HepG2 (cell line): ENCODE results near the gene GRIN3B. TPM values are rescaled to one million over a fixed set of nuclear protein-coding genes. Genes with fewer than 3 reads are reported as not detected.
A peak's percentile ranks its signal among the peaks of the same experiment; 100 is the strongest.

Source experiments
- ARNT ChIP-seq: fragments of 450-650 bp; IDR thresholded peaks from 2 replicates; pipeline ENCODE4 v1.6.1; 2017
- IRF2 ChIP-seq: IDR thresholded peaks from 2 replicates; pipeline ENCODE4 v1.6.1; 2018; ENCODE audit warnings: missing genetic modification reagents, missing compliant biosample characterization
- JARID2 ChIP-seq: sonication (generic); formaldehyde crosslinking; IDR thresholded peaks from 2 replicates; pipeline ENCODE4 v1.8.1; 2023; ENCODE audit warnings: missing genetic modification reagents, inconsistent platforms; ENCODE audit not compliant: insufficient replicate concordance
- MAZ ChIP-seq, 2 experiments: sonication (generic) in 1 of 2; formaldehyde crosslinking in 1 of 2; IDR thresholded peaks; 2 replicates each; pipeline versions ENCODE4 v1.5.0 to v1.6.1; 2012 to 2020; ENCODE audit warnings: low read depth in 2 of 2, mild to moderate bottlenecking in 2 of 2, borderline replicate concordance in 1 of 2, improper control_type of control experiment in 1 of 2, low read length in 1 of 2, missing genetic modification reagents in 1 of 2, moderate library complexity in 1 of 2
- REL ChIP-seq: sonication (generic); formaldehyde crosslinking; conservative IDR thresholded peaks from 2 replicates; pipeline ENCODE4 v1.8.0; 2022; ENCODE audit warnings: mild to moderate bottlenecking, missing genetic modification reagents, moderate library complexity
- RXRA ChIP-seq: sonication (generic); formaldehyde crosslinking; IDR thresholded peaks from 2 replicates; pipeline ENCODE4 v1.5.1; 2020; ENCODE audit warnings: missing genetic modification reagents
- SALL2 ChIP-seq: sonication (generic); formaldehyde crosslinking; IDR thresholded peaks from 2 replicates; pipeline ENCODE4 v1.8.1; 2023; ENCODE audit warnings: mild to moderate bottlenecking, missing genetic modification reagents, inconsistent platforms
- SNRNP70 ChIP-seq: fragments of 200-400 bp; formaldehyde crosslinking; IDR thresholded peaks from 2 replicates; pipeline ENCODE4 v1.6.1; 2017; ENCODE audit warnings: mild to moderate bottlenecking, low read depth, low read length, moderate library complexity
- THAP11 ChIP-seq: IDR thresholded peaks from 2 replicates; pipeline ENCODE4 v1.6.1; 2016; ENCODE audit warnings: missing biosample characterization, missing genetic modification reagents
- ZFY ChIP-seq: sonication (generic); formaldehyde crosslinking; IDR thresholded peaks from 2 replicates; pipeline ENCODE4 v1.4.0; 2020; ENCODE audit warnings: missing genetic modification reagents
- ZNF263 ChIP-seq: sonication (generic); formaldehyde crosslinking; IDR thresholded peaks from 2 replicates; pipeline ENCODE4 v1.4.0; 2020; ENCODE audit warnings: missing genetic modification reagents
- ZNF556 ChIP-seq: sonication (generic); formaldehyde crosslinking; IDR thresholded peaks from 2 replicates; pipeline ENCODE4 v1.4.0; 2020; ENCODE audit warnings: mild to moderate bottlenecking, missing genetic modification reagents, borderline replicate concordance
- polyA plus RNA-seq, 8 experiments: library from polyadenylated mRNA; depleted of rRNA in 3 of 8; stranded (reverse) in 7 of 8; unstranded in 1 of 8; fragments of >200 nt; fragmentation: Illumina TruSeq in 4 of 8; extraction: Trizol in 4 of 8; gene quantifications; 2 replicates each; pipeline versions ENCODE4 v1.2.1 to v1.2.3, GENCODE V29; 2011 to 2016; ENCODE audit warnings: low read depth in 4 of 8, missing spikeins in 1 of 8, mixed read lengths in 1 of 8; ENCODE audit not compliant: insufficient read depth in 1 of 8
- total RNA-seq, 5 experiments: library from RNA; depleted of rRNA; stranded (reverse); fragments of >200 nt; fragmentation: Illumina TruSeq; extraction: Trizol; gene quantifications; 2 replicates each; pipeline ENCODE4 v1.2.3, GENCODE V29; 2016; ENCODE audit warnings: low read depth in 1 of 5
- TF ChIP-seq, protein P1 (sequence below): IDR thresholded peaks from 2 replicates; pipeline ENCODE4 v1.6.1; 2016
- TF ChIP-seq, protein P2 (sequence below): sonication (generic); formaldehyde crosslinking; IDR thresholded peaks from 2 replicates; pipeline ENCODE4 v1.4.0; 2020; ENCODE audit warnings: missing genetic modification reagents, borderline replicate concordance
- TF ChIP-seq, protein P3 (sequence below): sonication (generic); formaldehyde crosslinking; IDR thresholded peaks from 2 replicates; pipeline ENCODE4 v1.4.0; 2020; ENCODE audit warnings: missing genetic modification reagents, borderline replicate concordance
- TF ChIP-seq, protein P4 (sequence below): sonication (generic); formaldehyde crosslinking; IDR thresholded peaks from 2 replicates; pipeline ENCODE4 v1.4.0; 2020; ENCODE audit warnings: missing genetic modification reagents

Gene GRIN3B
- total and polyA plus RNA-seq, 2 of the 13 experiments (the other 11 are each of a cell fraction or from before 2014, with no cell fraction given) = 0.07 to 0.20 TPM

DNA sequence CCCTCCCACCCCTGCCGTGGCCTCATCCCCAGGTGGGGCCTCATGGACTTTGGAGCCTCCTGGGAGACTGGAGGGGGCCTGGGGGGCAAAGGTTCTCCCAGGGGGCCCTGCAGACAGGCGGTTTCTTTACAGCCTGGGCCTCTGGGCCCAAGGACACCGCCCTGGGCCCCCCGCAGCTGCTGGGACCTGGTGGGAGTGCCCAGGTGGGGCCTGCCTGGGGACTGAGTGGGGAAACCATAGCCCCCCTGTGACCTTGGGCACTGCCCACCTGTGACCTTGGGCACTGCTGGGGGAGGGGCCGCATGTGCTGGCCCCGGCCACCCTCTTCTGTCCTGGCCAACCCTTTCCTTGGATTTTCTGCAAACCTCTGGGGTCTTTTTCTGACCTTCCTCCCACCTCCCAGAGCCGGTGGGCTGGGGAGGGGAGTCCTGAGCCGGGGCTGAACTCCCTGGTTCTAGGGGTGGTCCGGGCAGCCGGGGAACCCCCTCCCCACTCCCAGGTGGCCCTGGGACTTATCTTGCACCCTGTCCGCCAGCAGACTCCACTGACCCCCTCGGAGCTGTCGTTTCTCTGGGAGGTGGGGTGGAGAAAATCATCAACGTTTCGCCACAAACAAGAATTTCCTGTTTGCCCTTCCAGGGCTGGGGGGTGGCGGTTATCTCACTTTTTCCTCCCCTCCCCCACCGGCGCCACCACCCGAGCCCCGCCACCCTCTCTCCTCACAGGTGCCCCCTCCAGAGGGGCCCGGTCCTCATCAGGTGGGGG lies 47.4 kb upstream of the GRIN3B start (continued):
- TF ChIP-seq ARNT = no peak
- no peak; the same call in 1 of the 2 replicates for TF ChIP-seq REL
- TF ChIP-seq ZNF263 (CRISPR knock-in tag) = 0 out of 2 replicates have a peak, but pooled peaks have one; percentile 41
- peak; percentile 74 for TF ChIP-seq IRF2 (CRISPR knock-in tag)
- peak; percentile 74; the same call in 1 of the 2 replicates for TF ChIP-seq ZNF556
- peak; percentile 69 for TF ChIP-seq ZFY
- peak; percentile 73 for TF ChIP-seq THAP11 (CRISPR knock-in tag)
- peak; percentile 74 for TF ChIP-seq SALL2
- TF ChIP-seq, protein P1, sequence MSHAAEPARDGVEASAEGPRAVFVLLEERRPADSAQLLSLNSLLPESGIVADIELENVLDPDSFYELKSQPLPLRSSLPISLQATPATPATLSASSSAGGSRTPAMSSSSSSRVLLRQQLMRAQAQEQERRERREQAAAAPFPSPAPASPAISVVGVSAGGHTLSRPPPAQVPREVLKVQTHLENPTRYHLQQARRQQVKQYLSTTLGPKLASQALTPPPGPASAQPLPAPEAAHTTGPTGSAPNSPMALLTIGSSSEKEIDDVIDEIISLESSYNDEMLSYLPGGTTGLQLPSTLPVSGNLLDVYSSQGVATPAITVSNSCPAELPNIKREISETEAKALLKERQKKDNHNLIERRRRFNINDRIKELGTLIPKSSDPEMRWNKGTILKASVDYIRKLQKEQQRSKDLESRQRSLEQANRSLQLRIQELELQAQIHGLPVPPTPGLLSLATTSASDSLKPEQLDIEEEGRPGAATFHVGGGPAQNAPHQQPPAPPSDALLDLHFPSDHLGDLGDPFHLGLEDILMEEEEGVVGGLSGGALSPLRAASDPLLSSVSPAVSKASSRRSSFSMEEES (CRISPR knock-in tag) = peak; percentile 89
- no peak for TF ChIP-seq SNRNP70
- peak; percentile 97 for TF ChIP-seq RXRA (CRISPR knock-in tag)
- TF ChIP-seq, protein P2, sequence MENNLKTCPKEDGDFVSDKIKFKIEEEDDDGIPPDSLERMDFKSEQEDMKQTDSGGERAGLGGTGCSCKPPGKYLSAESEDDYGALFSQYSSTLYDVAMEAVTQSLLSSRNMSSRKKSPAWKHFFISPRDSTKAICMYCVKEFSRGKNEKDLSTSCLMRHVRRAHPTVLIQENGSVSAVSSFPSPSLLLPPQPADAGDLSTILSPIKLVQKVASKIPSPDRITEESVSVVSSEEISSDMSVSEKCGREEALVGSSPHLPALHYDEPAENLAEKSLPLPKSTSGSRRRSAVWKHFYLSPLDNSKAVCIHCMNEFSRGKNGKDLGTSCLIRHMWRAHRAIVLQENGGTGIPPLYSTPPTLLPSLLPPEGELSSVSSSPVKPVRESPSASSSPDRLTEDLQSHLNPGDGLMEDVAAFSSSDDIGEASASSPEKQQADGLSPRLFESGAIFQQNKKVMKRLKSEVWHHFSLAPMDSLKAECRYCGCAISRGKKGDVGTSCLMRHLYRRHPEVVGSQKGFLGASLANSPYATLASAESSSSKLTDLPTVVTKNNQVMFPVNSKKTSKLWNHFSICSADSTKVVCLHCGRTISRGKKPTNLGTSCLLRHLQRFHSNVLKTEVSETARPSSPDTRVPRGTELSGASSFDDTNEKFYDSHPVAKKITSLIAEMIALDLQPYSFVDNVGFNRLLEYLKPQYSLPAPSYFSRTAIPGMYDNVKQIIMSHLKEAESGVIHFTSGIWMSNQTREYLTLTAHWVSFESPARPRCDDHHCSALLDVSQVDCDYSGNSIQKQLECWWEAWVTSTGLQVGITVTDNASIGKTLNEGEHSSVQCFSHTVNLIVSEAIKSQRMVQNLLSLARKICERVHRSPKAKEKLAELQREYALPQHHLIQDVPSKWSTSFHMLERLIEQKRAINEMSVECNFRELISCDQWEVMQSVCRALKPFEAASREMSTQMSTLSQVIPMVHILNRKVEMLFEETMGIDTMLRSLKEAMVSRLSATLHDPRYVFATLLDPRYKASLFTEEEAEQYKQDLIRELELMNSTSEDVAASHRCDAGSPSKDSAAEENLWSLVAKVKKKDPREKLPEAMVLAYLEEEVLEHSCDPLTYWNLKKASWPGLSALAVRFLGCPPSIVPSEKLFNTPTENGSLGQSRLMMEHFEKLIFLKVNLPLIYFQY (CRISPR knock-in tag) = peak; percentile 90; the same call in 1 of the 2 replicates
- TF ChIP-seq, protein P3, sequence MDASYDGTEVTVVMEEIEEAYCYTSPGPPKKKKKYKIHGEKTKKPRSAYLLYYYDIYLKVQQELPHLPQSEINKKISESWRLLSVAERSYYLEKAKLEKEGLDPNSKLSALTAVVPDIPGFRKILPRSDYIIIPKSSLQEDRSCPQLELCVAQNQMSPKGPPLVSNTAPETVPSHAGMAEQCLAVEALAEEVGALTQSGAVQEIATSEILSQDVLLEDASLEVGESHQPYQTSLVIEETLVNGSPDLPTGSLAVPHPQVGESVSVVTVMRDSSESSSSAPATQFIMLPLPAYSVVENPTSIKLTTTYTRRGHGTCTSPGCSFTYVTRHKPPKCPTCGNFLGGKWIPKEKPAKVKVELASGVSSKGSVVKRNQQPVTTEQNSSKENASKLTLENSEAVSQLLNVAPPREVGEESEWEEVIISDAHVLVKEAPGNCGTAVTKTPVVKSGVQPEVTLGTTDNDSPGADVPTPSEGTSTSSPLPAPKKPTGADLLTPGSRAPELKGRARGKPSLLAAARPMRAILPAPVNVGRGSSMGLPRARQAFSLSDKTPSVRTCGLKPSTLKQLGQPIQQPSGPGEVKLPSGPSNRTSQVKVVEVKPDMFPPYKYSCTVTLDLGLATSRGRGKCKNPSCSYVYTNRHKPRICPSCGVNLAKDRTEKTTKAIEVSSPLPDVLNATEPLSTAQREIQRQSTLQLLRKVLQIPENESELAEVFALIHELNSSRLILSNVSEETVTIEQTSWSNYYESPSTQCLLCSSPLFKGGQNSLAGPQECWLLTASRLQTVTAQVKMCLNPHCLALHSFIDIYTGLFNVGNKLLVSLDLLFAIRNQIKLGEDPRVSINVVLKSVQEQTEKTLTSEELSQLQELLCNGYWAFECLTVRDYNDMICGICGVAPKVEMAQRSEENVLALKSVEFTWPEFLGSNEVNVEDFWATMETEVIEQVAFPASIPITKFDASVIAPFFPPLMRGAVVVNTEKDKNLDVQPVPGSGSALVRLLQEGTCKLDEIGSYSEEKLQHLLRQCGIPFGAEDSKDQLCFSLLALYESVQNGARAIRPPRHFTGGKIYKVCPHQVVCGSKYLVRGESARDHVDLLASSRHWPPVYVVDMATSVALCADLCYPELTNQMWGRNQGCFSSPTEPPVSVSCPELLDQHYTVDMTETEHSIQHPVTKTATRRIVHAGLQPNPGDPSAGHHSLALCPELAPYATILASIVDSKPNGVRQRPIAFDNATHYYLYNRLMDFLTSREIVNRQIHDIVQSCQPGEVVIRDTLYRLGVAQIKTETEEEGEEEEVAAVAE = no peak; the same call in 1 of the 2 replicates
- TF ChIP-seq JARID2 (CRISPR knock-in tag) = no peak
- peak; percentile 99 for TF ChIP-seq MAZ (IDR thresholded peaks at IDR 0.05; ENCODE audit: borderline replicate concordance, low read depth, low read length)
- peak; percentile 100 for TF ChIP-seq MAZ (CRISPR knock-in tag; IDR thresholded peaks at IDR 0.05; ENCODE audit: low read depth)
- TF ChIP-seq, protein P4, sequence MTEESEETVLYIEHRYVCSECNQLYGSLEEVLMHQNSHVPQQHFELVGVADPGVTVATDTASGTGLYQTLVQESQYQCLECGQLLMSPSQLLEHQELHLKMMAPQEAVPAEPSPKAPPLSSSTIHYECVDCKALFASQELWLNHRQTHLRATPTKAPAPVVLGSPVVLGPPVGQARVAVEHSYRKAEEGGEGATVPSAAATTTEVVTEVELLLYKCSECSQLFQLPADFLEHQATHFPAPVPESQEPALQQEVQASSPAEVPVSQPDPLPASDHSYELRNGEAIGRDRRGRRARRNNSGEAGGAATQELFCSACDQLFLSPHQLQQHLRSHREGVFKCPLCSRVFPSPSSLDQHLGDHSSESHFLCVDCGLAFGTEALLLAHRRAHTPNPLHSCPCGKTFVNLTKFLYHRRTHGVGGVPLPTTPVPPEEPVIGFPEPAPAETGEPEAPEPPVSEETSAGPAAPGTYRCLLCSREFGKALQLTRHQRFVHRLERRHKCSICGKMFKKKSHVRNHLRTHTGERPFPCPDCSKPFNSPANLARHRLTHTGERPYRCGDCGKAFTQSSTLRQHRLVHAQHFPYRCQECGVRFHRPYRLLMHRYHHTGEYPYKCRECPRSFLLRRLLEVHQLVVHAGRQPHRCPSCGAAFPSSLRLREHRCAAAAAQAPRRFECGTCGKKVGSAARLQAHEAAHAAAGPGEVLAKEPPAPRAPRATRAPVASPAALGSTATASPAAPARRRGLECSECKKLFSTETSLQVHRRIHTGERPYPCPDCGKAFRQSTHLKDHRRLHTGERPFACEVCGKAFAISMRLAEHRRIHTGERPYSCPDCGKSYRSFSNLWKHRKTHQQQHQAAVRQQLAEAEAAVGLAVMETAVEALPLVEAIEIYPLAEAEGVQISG = peak; percentile 88
